Left lobe of liver (tissue), 2 donors: Measurements from ENCODE around the gene PSMC3IP. TPM values are rescaled to one million over a fixed set of nuclear protein-coding genes. Genes with fewer than 3 reads are reported as not detected.
A peak's percentile ranks its signal among the peaks of the same experiment; 100 is the strongest.
"Not testable (repeated sequence)": the region's sequence is repeated elsewhere in the genome, so short reads cannot be mapped to it uniquely, and the experiment has no call there.

Experiments
- ATAC-seq: fragments of 200-7000 bp; cut with Tn5 transposase; one replicate; pipeline ENCODE4 v1.9.1; 2020; ENCODE audit warnings: mild to moderate bottlenecking, moderate library complexity
- DNase-seq: peaks from one replicate; pipeline ENCODE4 v3.0.0-alpha.2; 2020; ENCODE audit warnings: low spot score
- total RNA-seq: library from RNA; stranded (reverse); gene quantifications from one replicate; pipeline ENCODE4 v1.2.1, GENCODE V29; 2021
- donor health status: DM: no; HTN: no; CAD: no; lungs with moderate emphysema.
- donor health status: DM: no; HTN: yes; CAD: no.

Gene PSMC3IP
- total RNA-seq, 1 donor from 2014 or later: 0.65 TPM

DNA sequence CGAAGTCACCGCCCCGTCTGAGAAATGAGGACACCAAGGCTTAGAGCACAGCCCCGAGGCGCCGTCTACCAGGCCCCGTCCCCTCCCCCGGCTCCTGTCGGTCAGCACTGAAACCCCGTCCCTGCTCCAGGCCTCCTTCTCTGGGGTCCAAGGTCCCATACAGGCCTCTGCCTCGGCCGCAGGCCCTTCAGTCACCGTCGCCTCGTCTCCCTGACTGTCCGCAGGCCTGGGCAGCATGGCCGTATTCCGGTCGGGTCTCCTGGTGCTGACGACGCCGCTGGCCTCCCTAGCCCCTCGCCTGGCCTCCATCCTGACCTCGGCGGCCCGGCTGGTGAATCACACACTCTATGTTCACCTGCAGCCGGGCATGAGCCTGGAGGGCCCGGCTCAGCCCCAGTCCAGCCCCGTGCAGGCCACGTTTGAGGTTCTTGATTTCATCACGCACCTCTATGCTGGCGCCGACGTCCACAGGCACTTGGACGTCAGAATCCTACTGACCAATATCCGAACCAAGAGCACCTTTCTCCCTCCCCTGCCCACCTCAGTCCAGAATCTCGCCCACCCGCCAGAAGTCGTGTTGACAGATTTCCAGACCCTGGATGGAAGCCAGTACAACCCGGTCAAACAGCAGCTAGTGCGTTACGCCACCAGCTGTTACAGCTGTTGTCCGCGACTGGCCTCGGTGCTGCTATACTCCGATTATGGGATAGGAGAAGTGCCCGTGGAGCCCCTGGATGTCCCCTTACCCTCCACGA, 15.0 kb downstream of the PSMC3IP start:
- DNase-seq (no peak), ATAC-seq (peak; percentile 6)

GRCh38 chr17:42561897-42562387, 15.6 kb downstream of the PSMC3IP start, which contains the start of gene COASY:
Gene COASY (plus strand): TSS chr17:42562148. CDS start chr17:42562623, 475 bp downstream.
- DNase-seq: peak; percentile 96
- ATAC-seq: peak; percentile 67

- no peak for ATAC-seq
- no peak for DNase-seq
These were observed 17.3 kb downstream of the PSMC3IP start for GRCh38 chr17:42560246-42560645.

DNA sequence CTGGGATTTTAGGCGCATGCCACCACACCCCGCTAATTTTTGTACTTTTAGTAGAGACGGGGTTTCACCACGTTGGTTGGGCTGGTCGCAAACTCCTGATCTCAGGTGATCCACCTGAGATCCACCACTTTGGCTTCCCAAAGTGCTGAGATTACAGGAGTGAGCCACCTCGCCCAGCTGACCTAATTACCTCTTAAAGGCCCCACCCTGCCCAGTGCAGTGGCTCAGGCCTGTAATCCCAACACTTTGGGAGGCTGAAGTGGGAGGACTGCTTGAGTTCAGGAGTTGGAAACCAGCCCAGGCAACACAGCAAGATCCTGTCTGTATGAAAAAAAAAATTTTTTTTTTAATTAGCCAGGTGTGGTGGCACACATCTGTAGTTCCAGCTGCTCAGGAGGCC, 18.5 kb downstream of the PSMC3IP start:
- DNase-seq: no peak
- ATAC-seq: no peak

- not testable (repeated sequence) for DNase-seq, ATAC-seq
These were observed 21.4 kb downstream of the PSMC3IP start for GRCh38 chr17:42555961-42556617.

DNA sequence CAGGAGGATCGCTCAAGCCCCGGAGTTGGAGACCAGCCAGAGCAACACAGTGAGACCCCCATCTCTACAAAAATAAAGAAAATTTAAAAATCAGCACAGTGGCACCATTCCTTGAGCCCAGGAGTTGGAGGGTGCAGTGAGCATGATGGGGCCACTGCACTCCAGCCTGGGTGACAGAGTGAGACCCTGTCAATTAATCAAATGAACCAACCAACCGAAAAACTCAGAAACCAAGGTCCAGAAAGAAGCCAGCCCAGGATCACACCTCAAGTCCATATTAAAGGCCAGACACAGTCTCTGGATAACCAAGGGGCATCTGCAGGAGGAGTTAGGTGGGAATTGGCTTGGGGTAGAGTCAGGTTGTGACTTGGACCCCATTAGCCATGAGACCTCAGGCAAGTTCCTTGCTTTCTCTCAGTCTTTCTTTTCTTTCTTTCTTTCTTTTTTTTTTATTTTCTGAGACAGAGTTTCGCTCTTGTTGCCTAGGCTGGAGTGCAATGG, 22.4 kb downstream of the PSMC3IP start:
- no peak for DNase-seq
- no peak for ATAC-seq

- peak; percentile 90 for ATAC-seq
- peak; percentile 87 for DNase-seq
These were observed 23.0 kb downstream of the PSMC3IP start for GRCh38 chr17:42554250-42555121.

GRCh38 chr17:42553866-42554249, 23.7 kb downstream of the PSMC3IP start:
- ATAC-seq (peak; percentile 43), DNase-seq (no peak)

DNA sequence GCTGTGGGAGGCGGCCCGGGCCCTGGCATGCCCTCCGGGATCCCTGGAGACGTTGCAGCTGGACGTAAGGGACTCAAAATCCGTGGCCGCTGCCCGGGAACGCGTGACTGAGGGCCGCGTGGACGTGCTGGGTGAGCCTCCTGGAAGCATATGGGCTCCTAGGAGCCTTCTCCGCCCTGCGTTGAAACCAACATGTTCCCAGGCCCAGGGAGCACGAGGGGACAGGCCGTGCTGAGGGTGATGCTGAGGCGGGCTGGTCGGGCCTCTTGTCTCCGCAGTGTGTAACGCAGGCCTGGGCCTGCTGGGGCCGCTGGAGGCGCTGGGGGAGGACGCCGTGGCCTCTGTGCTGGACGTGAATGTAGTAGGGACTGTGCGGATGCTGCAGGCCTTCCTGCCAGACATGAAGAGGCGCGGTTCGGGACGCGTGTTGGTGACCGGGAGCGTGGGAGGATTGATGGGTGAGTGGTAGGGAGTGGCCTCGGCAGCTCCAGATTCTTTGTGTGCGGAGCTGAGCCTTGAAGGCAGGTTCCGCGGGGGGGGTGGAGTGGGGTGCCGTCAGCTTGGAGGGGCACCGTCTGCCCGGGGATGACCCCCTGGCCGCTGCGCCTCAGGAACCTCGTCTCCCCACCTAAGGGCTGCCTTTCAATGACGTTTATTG, 24.2 kb downstream of the PSMC3IP start:
- no peak for ATAC-seq
- DNase-seq: no peak

GRCh38 chr17:42552736-42553135, 24.8 kb downstream of the PSMC3IP start, which contains the start of gene HSD17B1:
Gene HSD17B1 (plus strand): TSS chr17:42552923. CDS start chr17:42552934, 11 bp downstream.
- not testable (repeated sequence) for ATAC-seq, DNase-seq

DNA sequence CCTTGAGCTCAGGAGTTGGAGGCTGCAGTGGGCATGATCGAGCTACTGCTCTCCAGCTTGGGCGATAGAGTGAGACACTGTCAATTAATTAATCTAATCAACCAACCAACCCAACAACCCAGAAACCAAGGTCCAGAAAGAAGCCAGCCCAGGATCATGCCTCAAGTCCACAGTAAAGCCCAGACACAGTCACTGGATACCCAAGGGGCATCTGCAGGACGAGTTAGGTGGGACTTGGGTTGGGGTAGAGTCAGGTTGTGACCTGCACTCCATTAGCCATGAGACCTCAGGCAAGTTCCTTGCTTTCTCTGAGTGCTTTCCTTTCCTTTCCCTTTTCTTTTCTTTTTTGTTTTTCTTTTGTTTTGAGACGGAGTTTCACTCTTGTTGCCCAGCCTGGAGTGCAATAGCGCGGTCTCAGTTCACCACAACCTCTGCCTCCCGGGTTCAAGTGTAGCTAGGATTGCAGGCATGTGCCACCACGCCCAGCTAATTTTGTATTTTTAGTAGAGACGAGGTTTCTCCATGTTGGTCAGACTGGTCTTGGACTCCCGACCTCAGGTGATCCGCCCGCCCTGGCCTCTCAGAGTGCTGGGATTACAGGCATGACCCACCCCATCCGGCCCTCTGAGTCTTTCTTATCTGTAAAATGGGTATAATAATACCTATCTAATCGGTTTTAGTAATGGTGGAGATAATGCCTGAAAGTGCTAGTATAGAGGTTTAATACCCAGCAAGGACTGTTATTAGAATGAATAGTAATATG, 28.4 kb downstream of the PSMC3IP start:
- DNase-seq (no peak), ATAC-seq (no peak)

- DNase-seq (peak; percentile 80), ATAC-seq (peak; percentile 74)
These were observed 29.3 kb downstream of the PSMC3IP start for GRCh38 chr17:42548070-42548837.

- ATAC-seq (peak; percentile 67), DNase-seq (peak; percentile 83)
These were observed 29.8 kb downstream of the PSMC3IP start for GRCh38 chr17:42547698-42548069.

DNA sequence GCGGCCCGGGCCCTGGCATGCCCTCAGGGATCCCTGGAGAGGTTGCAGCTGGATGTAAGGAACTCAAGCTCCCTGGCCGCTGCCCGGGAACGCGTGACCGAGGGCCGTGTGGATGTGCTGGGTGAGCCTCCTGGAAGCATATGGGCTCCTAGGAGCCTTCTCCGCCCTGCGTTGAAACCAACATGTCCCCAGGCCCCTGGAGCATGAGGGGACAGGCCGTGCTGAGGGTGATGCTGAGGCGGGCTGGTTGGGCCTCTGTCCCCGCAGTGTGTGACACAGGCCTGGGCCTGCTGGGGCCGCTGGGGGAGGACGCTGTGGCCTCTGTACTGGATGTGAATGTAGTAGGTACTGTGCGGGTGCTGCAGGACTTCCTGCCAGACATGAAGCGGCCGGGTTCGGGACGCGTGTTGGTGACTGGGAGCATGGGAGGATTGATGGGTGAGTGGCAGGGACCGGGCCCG, 30.5 kb downstream of the PSMC3IP start:
- DNase-seq (no peak), ATAC-seq (no peak)

GRCh38 chr17:42545755-42546505, 31.6 kb downstream of the PSMC3IP start:
- ATAC-seq, DNase-seq: not testable (repeated sequence)

DNA sequence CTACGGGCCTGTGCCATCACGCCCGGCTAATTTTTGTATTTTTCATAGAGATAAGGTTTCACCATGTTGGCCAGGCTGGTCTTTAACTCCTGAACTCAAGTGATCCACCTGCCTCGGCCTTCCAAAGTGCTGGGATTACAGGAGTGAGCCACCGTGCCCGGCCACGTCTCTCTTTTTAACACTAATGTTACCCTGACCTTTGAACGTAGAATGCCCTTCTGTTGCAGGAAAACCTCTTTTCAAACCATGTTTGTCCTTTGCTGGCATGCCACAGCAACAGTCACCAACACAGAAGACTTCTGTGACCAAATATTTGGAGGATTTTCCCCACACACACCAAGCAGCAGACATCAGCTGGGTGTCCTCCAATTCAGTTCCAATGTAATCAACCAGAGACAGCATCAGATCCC, 32.6 kb downstream of the PSMC3IP start:
- DNase-seq: no peak
- peak; percentile 47 for ATAC-seq

- DNase-seq: no peak
- ATAC-seq: no peak
These were observed 34.1 kb downstream of the PSMC3IP start for GRCh38 chr17:42543190-42544079.
